Testis (tissue), 2 donors: ENCODE data around the gene JOSD2.

Experiments used
- CTCF ChIP-seq, 3 experiments: fragments of 450-650 bp in 2 of 3; fragments of 200-600 bp in 1 of 3; sonication (generic) in 1 of 3; IDR thresholded peaks; one replicate each; pipeline ENCODE4 v1.5.1; 2016 to 2019; ENCODE audit warnings: antibody characterized with exemption in 3 of 3, mild to moderate bottlenecking in 2 of 3, moderate library complexity in 1 of 3
- POLR2A ChIP-seq: fragments of 450-650 bp; IDR thresholded peaks from one replicate; pipeline ENCODE4 v1.6.1; 2017; ENCODE audit warnings: antibody characterized with exemption, mild to moderate bottlenecking, moderate library complexity

GRCh38 chr19:50490991-50491472, 20.0 kb downstream of the JOSD2 start:
- TF ChIP-seq CTCF (IDR thresholded peaks at IDR 0.05) (no peak), POLR2A (no peak)
